HG03039 (cell line): ENCODE measurements around the gene MAF.
A peak's percentile ranks its signal among the peaks of the same experiment; 100 is the strongest.

Experiments
- ATAC-seq: cut with Tn5 transposase; IDR thresholded peaks from one replicate; pipeline ENCODE4 v1.9.1; 2021; ENCODE audit warnings: mild to moderate bottlenecking, moderate library complexity; ENCODE audit not compliant: unreplicated experiment

Gene MAF

GRCh38 chr16:79600638-79601091 is at the start of gene MAF:
TSS of gene MAF (minus strand) at chr16:79600737. CDS start at chr16:79599902, 835 bp downstream.
- no peak for ATAC-seq

DNA sequence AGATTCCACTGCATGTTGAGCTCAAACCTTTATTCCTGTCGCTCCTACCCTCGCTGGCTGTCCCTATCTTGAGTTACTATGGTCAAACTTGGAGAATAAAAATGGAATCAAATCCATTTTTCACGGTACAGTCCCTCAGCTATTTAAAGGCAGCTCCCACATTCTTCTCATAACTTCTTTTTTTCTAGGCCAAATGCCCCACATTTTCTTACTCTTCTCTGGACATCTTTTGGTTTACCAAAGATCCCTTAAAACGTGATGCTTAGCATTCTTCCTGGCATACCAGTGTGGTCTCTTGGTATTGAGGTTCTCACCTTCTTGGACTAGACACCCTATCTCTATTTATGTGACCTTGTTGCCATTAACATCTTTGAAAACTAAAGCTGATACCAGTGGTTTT is 48.3 kb upstream of the MAF start:
- ATAC-seq: no peak

DNA sequence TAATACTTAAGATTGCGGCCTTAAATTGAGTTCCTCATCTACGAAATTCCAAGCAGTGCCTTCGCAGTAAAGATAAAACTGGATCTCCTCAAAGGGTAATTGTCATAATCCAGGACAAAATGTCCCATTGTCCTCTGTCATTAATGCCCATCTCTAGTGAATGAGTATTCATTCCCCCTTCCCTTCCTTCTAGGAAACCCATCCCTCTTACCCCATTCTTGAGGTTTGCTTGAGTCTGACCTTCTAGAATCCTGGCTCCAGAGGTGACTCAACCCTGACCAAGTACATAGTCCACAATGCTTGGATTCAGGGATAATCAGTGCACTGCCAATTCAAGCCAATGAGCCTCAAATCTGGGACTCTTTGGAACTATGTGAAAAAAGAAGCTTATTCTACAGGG is 47.0 kb upstream of the MAF start:
- ATAC-seq: no peak

- ATAC-seq: no peak
Observed at GRCh38 chr16:79645701-79646100, 45.2 kb upstream of the MAF start.

DNA sequence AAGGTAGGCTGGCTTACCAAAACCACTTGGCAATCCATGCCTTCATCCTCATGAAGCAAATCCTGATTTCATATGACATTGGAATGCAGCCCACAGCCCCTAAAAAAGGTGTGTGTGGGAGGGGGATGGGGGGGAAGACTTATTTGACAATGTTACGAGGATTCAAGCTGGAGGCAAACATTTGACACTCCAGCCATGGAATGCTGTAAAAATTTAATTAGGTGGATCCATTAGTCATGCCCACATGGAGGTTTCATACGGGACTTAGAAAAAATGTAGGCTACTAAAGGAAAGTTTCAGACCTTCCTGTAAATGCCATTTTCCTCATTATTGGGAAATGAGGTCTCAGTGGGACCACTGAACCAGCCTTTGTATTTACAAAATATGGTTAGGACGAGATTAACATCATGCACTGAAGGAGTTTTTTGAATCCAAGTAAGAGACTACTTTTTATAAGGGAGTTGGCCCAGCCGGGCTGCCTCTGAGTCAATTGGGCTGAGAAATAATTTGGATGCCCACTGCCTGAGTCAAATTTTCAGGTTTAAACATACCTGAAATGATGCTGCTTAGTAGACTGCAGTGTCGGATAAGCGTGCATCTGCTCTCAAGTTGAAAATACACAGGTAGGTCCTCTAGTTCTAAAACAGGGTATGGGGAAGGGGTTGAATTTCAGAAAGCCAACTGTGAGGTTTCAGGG is 44.6 kb upstream of the MAF start:
- ATAC-seq: no peak

DNA sequence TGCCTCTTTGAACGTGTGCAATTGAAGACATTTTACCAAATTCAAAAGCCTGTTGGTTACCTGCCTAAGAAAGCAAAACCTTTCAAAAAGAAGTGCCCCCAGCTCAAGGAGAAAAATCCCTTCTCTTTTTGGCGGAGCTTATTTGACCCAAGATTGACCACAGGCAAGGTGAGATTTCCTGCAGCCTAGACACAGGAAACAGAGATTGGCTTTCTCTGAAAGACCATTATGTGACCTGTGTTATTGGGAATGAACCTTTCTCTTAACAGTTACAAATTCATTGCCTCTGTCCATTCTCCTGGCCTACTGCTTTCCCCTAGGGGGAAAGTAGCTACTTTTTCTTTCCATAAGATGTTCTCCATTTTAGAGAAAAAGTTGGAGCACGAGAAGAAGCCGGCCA is 42.1 kb upstream of the MAF start:
- ATAC-seq: no peak

- ATAC-seq: no peak
Observed at GRCh38 chr16:79640513-79641360, 40.2 kb upstream of the MAF start.

GRCh38 chr16:79639576-79640311 is 39.2 kb upstream of the MAF start:
- ATAC-seq: no peak

- no peak for ATAC-seq
Observed at GRCh38 chr16:79638386-79638785, 37.8 kb upstream of the MAF start.

- ATAC-seq: no peak
Observed at GRCh38 chr16:79635488-79635887, 35.0 kb upstream of the MAF start.

GRCh38 chr16:79634298-79634697 is 33.8 kb upstream of the MAF start:
- no peak for ATAC-seq

DNA sequence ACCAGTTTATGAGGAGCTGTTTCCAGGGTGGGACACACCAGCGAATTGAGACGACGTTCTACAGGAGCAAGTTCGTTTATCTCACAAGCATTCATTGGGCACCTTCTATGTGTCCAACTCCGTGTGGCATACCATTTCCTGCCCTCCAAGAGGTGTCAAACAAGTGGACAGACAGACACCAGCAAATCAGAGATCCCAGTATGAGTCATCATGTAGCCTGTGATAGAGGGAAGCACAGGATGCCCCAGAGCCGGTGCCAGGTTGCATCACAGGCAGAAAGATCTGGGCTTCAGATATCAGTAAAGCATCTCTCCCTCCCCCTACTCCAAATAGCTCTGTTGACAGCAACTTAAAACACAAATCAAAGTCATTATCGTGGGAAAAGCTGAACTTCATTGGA is 31.8 kb upstream of the MAF start:
- ATAC-seq: no peak

DNA sequence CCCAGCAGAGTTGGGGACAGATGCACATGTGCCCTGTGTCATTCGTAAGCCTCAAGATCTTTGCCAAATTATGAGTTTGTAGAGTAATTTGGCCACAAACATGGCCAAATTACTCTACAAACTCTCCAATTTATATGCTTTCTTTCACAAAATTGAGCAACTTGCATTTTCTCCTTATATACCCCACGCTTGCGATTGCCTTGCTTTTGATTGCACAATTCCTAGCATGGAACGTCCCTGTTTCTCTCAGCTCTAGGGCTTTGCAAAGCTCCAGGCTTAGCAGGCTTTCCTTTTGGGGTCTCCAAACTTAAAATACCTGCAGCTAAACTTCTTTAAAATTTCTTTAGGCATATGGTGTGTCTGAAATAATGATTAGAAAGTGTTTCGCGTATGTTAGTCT is 28.5 kb upstream of the MAF start:
- ATAC-seq: no peak

GRCh38 chr16:79628501-79628975 is 28.0 kb upstream of the MAF start:
- peak; percentile 87 for ATAC-seq

DNA sequence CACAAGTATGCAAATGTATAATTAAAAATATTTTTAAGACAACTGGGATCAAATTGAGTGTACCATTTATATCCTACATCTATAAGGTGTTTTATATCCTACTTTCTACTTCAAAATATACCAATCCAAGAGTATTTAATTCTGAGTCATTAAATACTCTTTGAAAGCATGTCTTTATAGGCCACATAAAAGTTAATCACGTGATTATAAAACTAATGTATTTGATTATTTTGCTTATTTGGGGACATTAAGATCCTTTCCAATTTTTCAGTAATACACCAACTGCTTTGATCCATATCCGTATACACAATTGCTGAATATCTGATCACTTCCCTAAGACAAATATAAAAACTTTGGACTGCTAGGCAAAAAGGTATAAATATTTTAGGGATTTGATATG is 26.6 kb upstream of the MAF start:
- ATAC-seq: no peak

- no peak for ATAC-seq
Observed at GRCh38 chr16:79625738-79626137, 25.2 kb upstream of the MAF start.

DNA sequence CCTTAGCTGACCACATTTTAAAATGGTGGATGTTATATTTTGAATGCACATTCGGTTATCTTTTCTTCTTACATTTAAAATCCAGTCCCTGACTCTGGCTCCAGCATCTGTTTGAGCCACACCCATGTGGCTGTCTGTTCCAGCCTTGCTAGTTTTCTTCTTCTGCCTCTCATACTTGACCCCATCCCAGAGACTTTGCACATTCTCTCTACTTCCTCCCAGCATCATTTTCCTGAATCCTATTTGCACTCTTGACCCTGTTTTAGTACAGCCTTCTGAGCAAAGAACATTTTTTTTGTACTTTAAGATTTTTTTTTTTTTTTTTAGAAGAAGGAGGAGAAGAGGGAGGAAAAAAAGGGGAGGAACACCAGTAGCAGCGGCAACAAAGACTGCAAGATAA is 23.3 kb upstream of the MAF start:
- no peak for ATAC-seq

DNA sequence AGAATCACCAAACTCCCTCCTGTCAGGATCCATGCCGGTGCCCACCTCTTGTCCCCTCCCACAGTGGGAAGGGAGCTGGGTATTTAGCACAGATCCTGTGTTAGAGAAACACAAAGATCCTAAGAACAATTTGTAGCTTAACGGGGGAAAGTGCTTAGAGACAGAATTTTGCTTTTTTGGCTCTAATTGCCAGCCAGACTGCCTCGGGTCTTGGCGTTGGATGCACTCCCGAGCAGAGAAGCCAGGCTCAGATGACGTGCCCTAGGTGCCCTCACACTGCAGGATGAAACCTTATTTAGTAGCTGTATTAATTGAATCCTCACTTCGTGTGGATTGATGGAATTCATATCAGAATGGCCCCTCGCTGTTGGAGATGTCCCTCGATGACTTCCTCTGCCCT is 22.5 kb upstream of the MAF start:
- no peak for ATAC-seq

- no peak for ATAC-seq
Observed at GRCh38 chr16:79621027-79621426, 20.5 kb upstream of the MAF start.

GRCh38 chr16:79618692-79619050 is 18.1 kb upstream of the MAF start:
- no peak for ATAC-seq

- ATAC-seq: no peak
Observed at GRCh38 chr16:79618041-79618691, 17.6 kb upstream of the MAF start.
